K562 (cell line): ENCODE results near the gene TMEM167B. TPM values are rescaled to one million over a fixed set of nuclear protein-coding genes. Genes with fewer than 3 reads are reported as not detected.
A peak's percentile ranks its signal among the peaks of the same experiment; 100 is the strongest.

Experiments used
- AFF4 ChIP-seq: sonication (generic); formaldehyde crosslinking; IDR thresholded peaks from 2 replicates; pipeline ENCODE4 v1.8.0; 2023; ENCODE audit warnings: mild to moderate bottlenecking, missing genetic modification reagents
- CCAR2 ChIP-seq: fragments of 200-400 bp; formaldehyde crosslinking; IDR thresholded peaks from 2 replicates; pipeline ENCODE4 v1.6.1; 2017; ENCODE audit warnings: mild to moderate bottlenecking, low read depth, low read length
- ELK3 ChIP-seq: fragments of 450-650 bp; formaldehyde crosslinking; IDR thresholded peaks from 2 replicates; pipeline ENCODE4 v1.4.0; 2020; ENCODE audit warnings: mild to moderate bottlenecking
- FOSL1 ChIP-seq: fragments of 200-800 bp; sonication (Bioruptor generic); conservative IDR thresholded peaks from 2 replicates; pipeline ENCODE4 v1.6.1; 2016; ENCODE audit warnings: missing genetic modification characterization, missing compliant biosample characterization
- FOXJ3 ChIP-seq: sonication (generic); formaldehyde crosslinking; IDR thresholded peaks from 2 replicates; pipeline ENCODE4 v1.4.0; 2020; ENCODE audit warnings: mild to moderate bottlenecking, missing genetic modification reagents
- FOXK2 ChIP-seq, 2 experiments: fragments of 450-650 bp; IDR thresholded peaks in 1 of 2; conservative IDR thresholded peaks in 1 of 2; 2 replicates each; pipeline ENCODE4 v1.6.1; 2016; ENCODE audit warnings: low read depth in 2 of 2, mild to moderate bottlenecking in 1 of 2
- FOXP4 ChIP-seq: sonication (generic); formaldehyde crosslinking; IDR thresholded peaks from 2 replicates; pipeline ENCODE4 v1.8.0; 2022; ENCODE audit warnings: mild to moderate bottlenecking, missing genetic modification reagents, borderline replicate concordance
- KDM4B ChIP-seq, 2 experiments: fragments of 450-650 bp in 1 of 2; sonication (generic) in 1 of 2; IDR thresholded peaks; 2 replicates each; pipeline ENCODE4 v1.6.1; 2016 to 2017; ENCODE audit warnings: borderline replicate concordance in 2 of 2, antibody characterized with exemption in 1 of 2, low read depth in 1 of 2, mild to moderate bottlenecking in 1 of 2
- KHSRP ChIP-seq: fragments of 450-650 bp; IDR thresholded peaks from 2 replicates; pipeline ENCODE4 v1.6.1; 2017
- NCOA4 ChIP-seq: fragments of 450-650 bp; IDR thresholded peaks from 2 replicates; pipeline ENCODE4 v1.6.1; 2018; ENCODE audit warnings: mild to moderate bottlenecking; ENCODE audit not compliant: partially characterized antibody
- NFRKB ChIP-seq: fragments of 450-650 bp; IDR thresholded peaks from 2 replicates; pipeline ENCODE4 v1.6.1; 2016; ENCODE audit warnings: low read depth
- PKNOX1 ChIP-seq: fragments of 450-650 bp; IDR thresholded peaks from 2 replicates; pipeline ENCODE4 v1.6.1; 2016
- SAFB2 ChIP-seq: fragments of 200-400 bp; formaldehyde crosslinking; IDR thresholded peaks from 2 replicates; pipeline ENCODE4 v1.6.1; 2018; ENCODE audit warnings: borderline replicate concordance, low read length, low read depth, moderate library complexity; ENCODE audit not compliant: severe bottlenecking
- TARDBP ChIP-seq: fragments of 450-650 bp; IDR thresholded peaks from 2 replicates; pipeline ENCODE4 v1.6.1; 2016
- ZBTB2 ChIP-seq: fragments of 450-650 bp; IDR thresholded peaks from 2 replicates; pipeline ENCODE4 v1.6.1; 2016; ENCODE audit warnings: antibody characterized with exemption
- ZNF174 ChIP-seq: fragments of 250-450 bp; sonication (Bioruptor Pico); IDR thresholded peaks from 2 replicates; pipeline ENCODE4 v1.4.0; 2020; ENCODE audit warnings: mild to moderate bottlenecking
- ZNF217 ChIP-seq: sonication (generic); formaldehyde crosslinking; IDR thresholded peaks from 2 replicates; pipeline ENCODE4 v1.8.0; 2022; ENCODE audit warnings: mild to moderate bottlenecking, missing genetic modification reagents
- ZNF274 ChIP-seq: IDR thresholded peaks from 2 replicates; pipeline ENCODE4 v1.6.1; 2011; ENCODE audit warnings: low read depth, mild to moderate bottlenecking, low read length, moderate library complexity, borderline replicate concordance
- ZNF766 ChIP-seq: fragments of 200-800 bp; sonication (Bioruptor generic); conservative IDR thresholded peaks from 2 replicates; pipeline ENCODE4 v1.6.1; 2016; ENCODE audit warnings: missing genetic modification characterization, missing compliant biosample characterization
- polyA plus RNA-seq, 8 experiments: library from polyadenylated mRNA; depleted of rRNA in 4 of 8; stranded (reverse) in 5 of 8; unstranded in 3 of 8; fragments of >200 nt; fragmentation: Nextera tagmentation in 2 of 8; fragmentation: Illumina TruSeq in 1 of 8; extraction: Ambion mirVana in 2 of 8; extraction: Trizol in 1 of 8; gene quantifications; 2 replicates each; pipeline versions ENCODE4 v1.2.1 to v1.2.3, GENCODE V29; 2011 to 2014; ENCODE audit warnings: inconsistent platforms in 1 of 8, missing spikeins in 1 of 8
- total RNA-seq, 7 experiments: library from RNA; depleted of rRNA in 6 of 7; stranded (reverse); fragments of >200 nt in 6 of 7; fragmentation: Illumina TruSeq in 2 of 7; extraction: Trizol in 2 of 7; gene quantifications; 2 replicates each; pipeline versions ENCODE4 v1.2.1 to v1.2.3, GENCODE V29; 2011 to 2021; ENCODE audit warnings: low replicate concordance in 1 of 7

TMEM167B gene
- total and polyA plus RNA-seq, 9 of the 15 experiments (the other 6 are each of a cell fraction or from before 2014, with no cell fraction given): 17.2 to 36.4 (median 32.2) TPM

- TF ChIP-seq AFF4 (CRISPR knock-in tag) (no peak), ZNF766 (CRISPR knock-in tag) (peak; percentile 88), TARDBP (peak; percentile 48; the same call in 1 of the 2 replicates), KHSRP (no peak), FOSL1 (tag) (no peak), ELK3 (CRISPR knock-in tag) (no peak), ZNF217 (CRISPR knock-in tag) (no peak), NFRKB (no peak), ZNF274 (peak; percentile 74; the same call in 1 of the 2 replicates), FOXP4 (CRISPR knock-in tag) (no peak), PKNOX1 (no peak), SAFB2 (no peak), ZBTB2 (peak; percentile 65; the same call in 1 of the 2 replicates), FOXJ3 (CRISPR knock-in tag) (no peak), NCOA4 (no peak), ZNF174 (CRISPR knock-in tag) (no peak), FOXK2 (conservative IDR thresholded peaks at IDR 0.05 in 1 of 2, IDR thresholded peaks at IDR 0.05 in 1 of 2; ENCODE audit: low read depth in 2 of 2) (no peak), CCAR2 (no peak), KDM4B (IDR thresholded peaks at IDR 0.05; ENCODE audit: borderline replicate concordance in 2 of 2, low read depth in 1 of 2) (no peak)
These were observed 43.9 kb downstream of the TMEM167B start (continued) for GRCh38 chr1:109134423-109134822.
